ENCODE measurements around the gene CNKSR2.

Gene CNKSR2

GRCh38 chrX:21374163-21374993 is at the start of gene CNKSR2:
CNKSR2 (plus strand) TSS chrX:21374418; CDS start chrX:21374898, 480 bp downstream.
- DNase-seq (ENCODE audit: low spot score), result peak; percentile 50

- DNase-seq (ENCODE audit: low spot score), result no peak
These were observed 19.5 kb upstream of the CNKSR2 start for GRCh38 chrX:21354725-21355124.

GRCh38 chrX:21355831-21356230 is 18.4 kb upstream of the CNKSR2 start:
- DNase-seq (ENCODE audit: low spot score), result no peak

GRCh38 chrX:21369613-21370012 is 4.6 kb upstream of the CNKSR2 start:
- DNase-seq (ENCODE audit: low spot score), result no peak

GRCh38 chrX:21373001-21373400 is 1.2 kb upstream of the CNKSR2 start:
- DNase-seq (ENCODE audit: low spot score), result no peak

GRCh38 chrX:21373637-21374162 is 518 bp upstream of the CNKSR2 start:
- no peak for DNase-seq (ENCODE audit: low spot score)

- no peak for DNase-seq (ENCODE audit: low spot score)
These were observed 933 bp downstream of the CNKSR2 start for GRCh38 chrX:21374994-21375707.

GRCh38 chrX:21375708-21376009 is 1.4 kb downstream of the CNKSR2 start:
- DNase-seq (ENCODE audit: low spot score), result no peak

- DNase-seq (ENCODE audit: low spot score), result no peak
These were observed 2.4 kb downstream of the CNKSR2 start for GRCh38 chrX:21376636-21377035.

GRCh38 chrX:21379991-21380390 is 5.8 kb downstream of the CNKSR2 start:
- DNase-seq (ENCODE audit: low spot score), result no peak

- DNase-seq (ENCODE audit: low spot score), result no peak
These were observed 8.5 kb downstream of the CNKSR2 start for GRCh38 chrX:21382715-21383114.

- DNase-seq (ENCODE audit: low spot score), result no peak
These were observed 9.3 kb downstream of the CNKSR2 start for GRCh38 chrX:21383546-21383945.

GRCh38 chrX:21384178-21384577 is 10.0 kb downstream of the CNKSR2 start:
- DNase-seq (ENCODE audit: low spot score), result no peak

- DNase-seq (ENCODE audit: low spot score), result no peak
These were observed 20.6 kb downstream of the CNKSR2 start for GRCh38 chrX:21394792-21395191.

- DNase-seq (ENCODE audit: low spot score), result no peak
These were observed 24.2 kb downstream of the CNKSR2 start for GRCh38 chrX:21398426-21398825.

- no peak for DNase-seq (ENCODE audit: low spot score)
These were observed 26.3 kb downstream of the CNKSR2 start for GRCh38 chrX:21400408-21401121.

- DNase-seq (ENCODE audit: low spot score), result no peak
These were observed 34.1 kb downstream of the CNKSR2 start for GRCh38 chrX:21408307-21408706.

- DNase-seq (ENCODE audit: low spot score), result no peak
These were observed 34.6 kb downstream of the CNKSR2 start for GRCh38 chrX:21408788-21409187.

GRCh38 chrX:21412029-21412428 is 37.8 kb downstream of the CNKSR2 start:
- no peak for DNase-seq (ENCODE audit: low spot score)

- DNase-seq (ENCODE audit: low spot score), result no peak
These were observed 38.7 kb downstream of the CNKSR2 start for GRCh38 chrX:21412883-21413282.

- DNase-seq (ENCODE audit: low spot score), result no peak
These were observed 52.9 kb downstream of the CNKSR2 start for GRCh38 chrX:21427086-21427485.

- no peak for DNase-seq (ENCODE audit: low spot score)
These were observed 62.8 kb downstream of the CNKSR2 start for GRCh38 chrX:21437036-21437435.

GRCh38 chrX:21438792-21439191 is 64.6 kb downstream of the CNKSR2 start:
- DNase-seq (ENCODE audit: low spot score), result peak; percentile 0

Measured in activated CD4-positive, alpha-beta T cell treated with anti-CD3 and anti-CD28 coated beads, Interleukin-2, Interleukin-4, amounts not matched to agents 100 ng/mL and 50 ng/mL, durations not matched to agents 16 hours and 8 hours (primary cell).